GM08714 (cell line): Measurements from ENCODE around the gene PTPRZ1.

Source experiments
- H3K4me3 ChIP-seq: fragments of 200-500 bp; sonication (Bioruptor generic); 2 replicates; pipeline ENCODE4 v1.5.1; 2014; ENCODE audit warnings: mild to moderate bottlenecking, low read length, inconsistent platforms
- ZNF274 ChIP-seq: IDR thresholded peaks from 2 replicates; pipeline ENCODE4 v1.6.1; 2012; ENCODE audit warnings: mild to moderate bottlenecking, low read depth, low read length

Gene PTPRZ1

GRCh38 chr7:122070834-122071233 is 197.9 kb downstream of the PTPRZ1 start:
- H3K4me3 ChIP-seq, result no peak overlapping the region
- TF ChIP-seq ZNF274, result no peak

GRCh38 chr7:122072272-122072671 is 199.3 kb downstream of the PTPRZ1 start:
- no peak for TF ChIP-seq ZNF274
- H3K4me3 ChIP-seq, result no peak overlapping the region

- no peak for TF ChIP-seq ZNF274
- no peak overlapping the region for H3K4me3 ChIP-seq
Measured at GRCh38 chr7:122072924-122073599, 200.1 kb downstream of the PTPRZ1 start.

GRCh38 chr7:122073635-122074034 is 200.7 kb downstream of the PTPRZ1 start:
- TF ChIP-seq ZNF274, result no peak
- H3K4me3 ChIP-seq, result no peak overlapping the region

GRCh38 chr7:122082160-122082559 is 209.2 kb downstream of the PTPRZ1 start:
- no peak overlapping the region for H3K4me3 ChIP-seq
- TF ChIP-seq ZNF274, result no peak

GRCh38 chr7:122082670-122083069 is 209.7 kb downstream of the PTPRZ1 start:
- H3K4me3 ChIP-seq, result no peak overlapping the region
- no peak for TF ChIP-seq ZNF274

- H3K4me3 ChIP-seq, result no peak overlapping the region
- TF ChIP-seq ZNF274, result no peak
Measured at GRCh38 chr7:122092964-122093797, 220.2 kb downstream of the PTPRZ1 start.

- no peak for TF ChIP-seq ZNF274
- H3K4me3 ChIP-seq, result no peak overlapping the region
Measured at GRCh38 chr7:122094549-122094948, 221.6 kb downstream of the PTPRZ1 start.

GRCh38 chr7:122095642-122096041 is 222.7 kb downstream of the PTPRZ1 start:
- H3K4me3 ChIP-seq, result no peak overlapping the region
- no peak for TF ChIP-seq ZNF274

- no peak overlapping the region for H3K4me3 ChIP-seq
- no peak for TF ChIP-seq ZNF274
Measured at GRCh38 chr7:122100021-122100420, 227.1 kb downstream of the PTPRZ1 start.

- H3K4me3 ChIP-seq, result no peak overlapping the region
- TF ChIP-seq ZNF274, result no peak
Measured at GRCh38 chr7:122103064-122103463, 230.1 kb downstream of the PTPRZ1 start.
